NOMO-1 (cell line): ENCODE measurements around the gene ABCA4.

Source experiments
- DNase-seq, 2 experiments: peaks; one replicate each; lab custom pipeline; 2025; ENCODE audit not compliant: unreplicated experiment in 2 of 2; lab: John Stamatoyannopoulos, UW

Gene ABCA4

DNA sequence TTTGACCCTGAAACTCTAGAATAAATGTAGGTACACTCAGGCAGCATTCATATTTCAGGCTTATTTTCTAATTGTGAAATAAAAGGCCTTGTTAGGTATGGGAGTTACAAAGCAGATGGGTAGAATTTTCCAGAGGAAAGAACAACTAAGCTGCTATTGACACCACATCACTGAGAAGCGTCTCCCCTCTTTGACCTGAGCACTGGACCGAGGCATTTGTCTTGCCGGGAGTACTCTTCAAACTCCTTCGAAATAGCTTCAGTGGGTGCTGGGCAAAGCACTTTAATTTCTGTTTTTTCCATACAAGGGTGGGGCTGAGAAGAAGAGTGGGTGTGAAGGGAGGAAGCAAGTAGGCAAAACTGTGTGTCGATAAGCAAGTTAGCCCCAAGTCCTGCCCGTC, 36.4 kb downstream of the ABCA4 start:
- no peak for DNase-seq

DNA sequence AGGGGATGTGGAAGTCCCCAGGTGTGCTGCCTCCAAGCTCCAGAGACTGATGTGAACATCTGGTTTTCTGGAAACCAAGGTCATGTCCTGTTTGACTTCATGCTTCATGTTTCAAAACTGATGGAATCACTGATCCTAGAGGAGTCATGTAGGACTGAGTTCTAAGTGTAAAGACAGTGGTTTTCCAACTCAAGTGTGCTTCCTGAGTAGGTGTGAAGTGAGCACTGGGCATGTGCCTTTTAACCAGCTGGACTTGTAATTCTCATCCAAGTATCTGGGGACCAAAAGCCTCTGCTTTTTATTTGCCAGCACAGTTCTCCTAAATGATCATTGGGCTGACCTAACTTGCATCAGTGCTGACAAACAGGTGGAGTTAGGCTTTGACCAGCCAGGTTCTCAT, 36.9 kb downstream of the ABCA4 start:
- DNase-seq, result no peak

DNA sequence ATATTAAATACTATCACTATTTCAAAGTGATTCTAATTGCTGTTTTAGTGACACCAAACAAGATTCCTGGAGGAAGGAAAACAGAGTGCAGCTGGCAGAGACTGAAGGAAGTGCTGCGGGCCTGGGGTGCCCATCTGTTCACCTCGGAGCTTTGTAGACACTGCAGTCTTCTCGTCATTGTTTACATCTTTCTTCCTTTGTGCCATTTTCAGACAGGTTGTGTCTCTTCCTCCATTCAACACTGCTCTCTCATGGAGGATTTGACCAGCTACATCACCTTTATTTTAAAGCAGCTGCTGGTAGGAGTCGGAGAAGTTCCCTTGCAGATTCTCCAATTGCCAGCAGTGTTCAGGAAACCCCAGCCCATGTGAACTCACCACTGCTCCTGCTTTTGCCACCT, 37.3 kb downstream of the ABCA4 start:
- DNase-seq, result no peak

DNA sequence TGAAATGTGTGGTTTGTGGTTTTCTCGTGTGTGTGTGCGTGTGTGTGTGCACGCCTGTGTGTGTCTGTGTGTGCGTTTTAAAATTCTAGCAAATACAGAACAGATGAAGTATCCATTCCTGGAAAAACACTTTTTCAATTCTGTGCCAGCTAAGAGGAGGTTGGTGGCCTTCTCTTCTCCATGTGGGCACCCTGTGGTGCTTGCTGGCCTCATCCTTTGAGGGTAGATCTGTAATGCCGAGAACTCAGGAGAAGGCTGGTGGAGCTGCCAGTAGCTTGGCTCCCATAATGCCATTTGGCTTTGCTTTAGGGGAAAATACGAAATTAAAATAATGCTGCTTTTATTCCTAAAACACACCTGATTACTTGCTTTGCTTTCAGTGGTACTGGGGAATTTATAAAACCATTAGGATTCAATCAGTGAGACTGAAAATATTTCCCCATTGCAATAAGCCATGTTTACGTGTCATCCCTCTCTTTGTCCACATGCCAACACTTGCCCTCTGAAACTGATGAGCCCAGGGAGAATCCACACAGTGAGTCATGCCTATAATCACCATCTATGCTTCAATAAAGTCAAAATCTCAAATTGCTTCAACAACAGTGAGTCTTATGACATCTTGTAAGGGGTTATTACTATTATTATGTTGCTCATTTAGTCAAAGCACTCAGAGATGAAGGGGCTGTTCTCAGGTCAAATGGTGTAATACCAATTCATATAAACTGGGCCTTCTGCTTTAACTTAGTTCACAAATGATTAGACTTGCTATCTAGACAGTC, 39.2 kb downstream of the ABCA4 start:
- no peak for DNase-seq

DNA sequence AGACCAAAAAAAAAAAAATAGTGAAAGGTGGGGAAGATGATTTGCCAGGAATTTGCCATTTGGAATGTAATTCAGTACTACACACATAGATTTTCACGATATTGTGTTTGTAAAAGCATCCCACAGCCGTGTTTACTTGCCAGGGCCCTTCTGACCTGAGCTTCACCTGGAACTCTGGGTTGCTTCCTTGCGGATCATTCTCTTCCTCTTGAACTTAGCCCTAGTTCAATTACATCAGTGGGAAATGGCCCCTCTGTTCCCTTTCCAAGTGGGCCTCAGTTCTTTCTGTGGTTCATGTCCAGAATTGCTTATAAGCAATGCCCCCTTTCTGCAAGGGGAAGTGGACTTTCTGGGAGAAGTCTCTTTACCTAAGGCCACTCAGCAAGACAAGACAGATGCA, 41.0 kb downstream of the ABCA4 start:
- DNase-seq, result no peak

DNA sequence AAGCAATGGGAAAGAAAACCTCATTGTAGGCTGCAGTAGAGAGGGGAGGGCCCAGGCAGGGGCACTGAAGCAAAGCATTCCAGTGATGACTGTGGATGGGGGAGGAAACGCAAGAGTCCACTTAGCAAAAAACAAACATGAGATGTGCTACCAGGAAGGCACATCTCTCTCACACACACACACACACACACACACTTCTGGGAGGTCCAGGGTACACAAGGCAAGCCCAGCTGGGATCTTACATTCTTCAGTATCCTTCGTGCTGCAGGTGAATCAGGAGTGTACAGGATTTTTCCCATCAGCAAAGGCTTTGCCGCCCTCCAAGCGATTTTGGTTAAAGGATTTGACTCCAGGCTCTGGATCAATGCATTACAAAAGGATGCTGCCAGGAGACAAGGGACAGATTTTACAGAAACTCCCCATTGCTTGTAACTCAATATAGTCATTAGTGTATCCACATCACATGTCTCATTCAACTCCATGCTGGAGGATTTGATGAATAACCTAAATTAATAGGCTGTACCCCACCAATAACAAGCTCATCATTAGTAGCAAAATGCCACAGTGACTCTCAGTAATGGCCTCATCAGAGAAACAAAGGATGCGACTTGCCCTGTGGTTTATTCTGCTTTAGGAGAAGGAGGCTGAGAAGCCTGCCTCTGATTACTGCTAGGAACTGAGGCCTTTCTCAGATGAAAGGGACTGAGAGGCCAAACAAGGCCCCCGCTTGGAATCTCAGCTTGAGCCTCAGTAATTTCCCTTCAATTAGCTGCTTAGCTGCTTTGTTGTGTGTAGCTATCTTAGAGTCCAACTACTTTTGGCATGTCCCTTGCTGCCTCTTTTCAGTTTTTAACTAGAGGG, 41.6 kb downstream of the ABCA4 start:
- DNase-seq, result no peak

DNA sequence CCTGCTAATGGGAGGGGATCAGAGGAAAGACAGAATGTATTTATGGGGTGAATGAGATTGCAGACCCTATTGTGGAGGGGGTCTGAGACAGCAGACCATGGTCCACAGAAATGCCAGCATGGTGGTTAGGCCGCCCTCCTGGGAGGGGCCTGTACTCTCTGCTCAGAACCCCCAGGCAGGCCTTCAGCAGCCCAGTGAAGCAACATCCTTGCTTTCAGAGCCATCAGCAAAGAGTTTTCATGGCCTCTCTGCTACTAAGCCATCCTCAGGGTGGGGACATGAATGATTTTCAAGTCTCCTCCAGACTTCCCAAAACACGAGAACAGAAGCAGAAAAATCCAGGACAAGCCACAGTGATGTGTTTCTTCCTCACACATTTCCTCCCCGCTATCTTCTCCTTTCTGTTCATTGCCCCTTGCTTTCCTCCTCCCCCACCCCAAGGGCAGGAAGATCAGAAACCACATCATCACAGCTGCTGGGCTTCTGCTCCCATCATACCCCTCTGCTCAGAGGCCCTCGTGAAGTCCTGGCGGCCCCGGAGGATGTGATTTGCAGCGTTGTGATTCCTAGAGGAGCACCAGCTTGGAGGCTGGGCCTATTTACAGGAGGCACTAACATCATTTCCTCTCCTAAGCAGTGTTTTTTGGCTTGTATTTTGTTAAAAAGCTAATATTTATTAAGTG, 48.0 kb downstream of the ABCA4 start:
- no peak for DNase-seq

DNA sequence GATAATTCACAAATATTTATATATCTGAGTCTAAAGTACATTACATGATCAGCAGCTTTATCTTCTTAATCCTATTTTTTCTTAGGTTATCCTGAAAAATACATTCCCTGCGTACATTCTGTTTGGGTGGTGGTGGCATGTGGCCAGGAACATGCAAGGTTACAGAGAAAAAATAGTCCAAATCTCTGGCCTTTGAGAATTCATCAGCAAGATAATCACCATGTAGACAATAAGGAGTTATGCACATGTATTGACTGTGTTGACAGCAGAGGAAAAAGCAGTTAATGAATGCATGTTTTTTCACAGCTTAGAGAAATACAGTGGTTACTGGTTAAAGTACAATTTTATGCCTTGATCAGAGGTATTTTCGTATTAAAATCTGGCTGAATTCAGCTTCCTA, 49.0 kb downstream of the ABCA4 start:
- DNase-seq, result no peak

DNA sequence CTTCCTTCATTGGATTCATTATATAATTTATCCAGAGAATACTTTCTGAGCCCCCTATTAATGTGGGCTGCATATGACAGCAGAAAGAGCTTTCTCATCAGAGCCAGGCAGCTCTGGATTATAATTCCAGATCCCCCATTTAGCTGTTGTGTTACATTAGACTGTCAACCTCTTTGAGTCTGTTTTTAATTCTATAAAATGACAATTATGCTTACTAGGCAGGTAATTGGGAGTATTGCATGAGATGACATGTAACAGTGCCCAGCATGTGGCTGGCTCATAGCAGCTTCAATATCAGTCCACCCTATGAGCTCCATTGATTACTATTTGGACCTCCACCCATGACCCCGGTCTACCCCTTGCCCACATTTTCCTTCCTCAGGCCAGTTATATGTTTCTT, 49.6 kb downstream of the ABCA4 start:
- DNase-seq, result no peak

DNA sequence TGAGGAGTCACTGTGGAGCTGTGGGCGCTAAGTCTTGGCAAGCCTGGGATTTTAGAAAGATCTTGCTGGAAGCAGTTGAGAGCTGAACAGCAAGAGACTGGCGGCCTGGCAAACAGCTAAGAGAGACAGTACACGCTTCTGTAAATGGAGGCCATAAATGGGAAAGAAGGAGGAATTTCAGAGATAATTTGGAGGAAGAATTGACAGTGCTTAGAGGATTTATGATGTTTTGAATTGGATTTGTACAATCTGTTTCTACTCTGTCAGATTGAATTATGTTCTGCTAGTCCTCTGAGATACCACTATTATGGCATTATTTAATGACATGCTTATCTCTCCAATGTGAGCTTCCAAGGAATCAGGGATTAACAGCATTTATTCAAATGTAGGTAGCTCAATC, 50.1 kb downstream of the ABCA4 start:
- DNase-seq, result no peak

DNA sequence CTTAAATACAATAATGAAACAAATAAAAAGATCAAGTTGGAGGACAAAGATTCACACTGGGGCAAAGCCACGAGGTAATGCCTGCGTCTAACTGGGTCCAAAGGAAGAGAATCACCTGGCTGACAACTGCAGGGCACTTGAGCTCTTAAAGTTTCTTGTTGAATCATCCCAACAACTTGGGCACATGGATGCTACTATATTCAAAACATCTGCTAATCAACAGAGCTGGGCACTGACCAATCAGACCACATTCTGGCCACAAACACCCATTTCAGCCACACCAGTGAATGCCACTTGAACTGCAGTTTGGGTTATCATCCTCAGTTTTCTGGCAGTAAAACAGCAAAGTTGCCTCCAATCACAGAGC, 51.0 kb downstream of the ABCA4 start:
- no peak for DNase-seq

DNA sequence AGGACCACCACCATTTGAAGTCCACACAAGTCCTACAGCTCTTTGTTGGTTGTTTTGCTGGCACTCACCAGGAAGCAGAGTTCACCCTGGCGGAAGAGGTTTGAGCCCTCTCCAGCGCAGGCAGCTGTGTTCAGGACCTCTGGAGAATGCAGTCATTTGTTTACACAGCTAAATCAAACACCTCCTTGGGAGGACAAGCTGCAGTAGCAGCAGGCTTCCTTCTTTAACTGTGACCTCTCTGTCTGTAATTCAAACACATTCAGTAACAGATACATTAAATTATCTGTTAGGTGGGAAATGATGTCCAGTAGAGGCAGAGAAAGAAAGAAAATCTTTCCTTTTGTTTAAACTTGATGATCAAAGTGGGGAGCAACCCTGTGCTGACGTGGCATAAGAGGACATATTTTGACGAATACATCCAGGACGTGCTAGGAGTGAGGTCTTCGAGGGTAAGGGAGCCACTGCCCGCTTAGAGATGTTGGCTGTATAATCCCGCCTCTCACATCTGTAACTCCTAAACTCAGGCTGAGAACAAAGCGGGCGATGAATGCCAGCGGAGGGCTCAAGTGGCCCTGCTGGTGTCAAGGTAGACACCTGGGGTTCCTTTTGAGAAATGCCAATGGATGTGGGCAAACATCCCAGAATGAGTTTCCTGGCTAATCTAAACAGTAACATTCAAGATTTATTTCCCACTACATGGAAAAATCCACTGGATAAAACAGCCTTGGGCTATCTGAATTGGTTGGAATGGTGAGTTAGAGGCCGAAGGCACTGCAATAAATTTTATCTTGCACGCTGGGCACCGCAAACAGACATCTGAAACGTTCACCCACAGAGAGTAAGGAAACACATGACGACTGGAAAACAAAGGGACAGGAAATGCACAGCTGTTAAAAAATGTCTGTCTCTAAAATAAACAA, 51.7 kb downstream of the ABCA4 start:
- DNase-seq, result no peak

DNA sequence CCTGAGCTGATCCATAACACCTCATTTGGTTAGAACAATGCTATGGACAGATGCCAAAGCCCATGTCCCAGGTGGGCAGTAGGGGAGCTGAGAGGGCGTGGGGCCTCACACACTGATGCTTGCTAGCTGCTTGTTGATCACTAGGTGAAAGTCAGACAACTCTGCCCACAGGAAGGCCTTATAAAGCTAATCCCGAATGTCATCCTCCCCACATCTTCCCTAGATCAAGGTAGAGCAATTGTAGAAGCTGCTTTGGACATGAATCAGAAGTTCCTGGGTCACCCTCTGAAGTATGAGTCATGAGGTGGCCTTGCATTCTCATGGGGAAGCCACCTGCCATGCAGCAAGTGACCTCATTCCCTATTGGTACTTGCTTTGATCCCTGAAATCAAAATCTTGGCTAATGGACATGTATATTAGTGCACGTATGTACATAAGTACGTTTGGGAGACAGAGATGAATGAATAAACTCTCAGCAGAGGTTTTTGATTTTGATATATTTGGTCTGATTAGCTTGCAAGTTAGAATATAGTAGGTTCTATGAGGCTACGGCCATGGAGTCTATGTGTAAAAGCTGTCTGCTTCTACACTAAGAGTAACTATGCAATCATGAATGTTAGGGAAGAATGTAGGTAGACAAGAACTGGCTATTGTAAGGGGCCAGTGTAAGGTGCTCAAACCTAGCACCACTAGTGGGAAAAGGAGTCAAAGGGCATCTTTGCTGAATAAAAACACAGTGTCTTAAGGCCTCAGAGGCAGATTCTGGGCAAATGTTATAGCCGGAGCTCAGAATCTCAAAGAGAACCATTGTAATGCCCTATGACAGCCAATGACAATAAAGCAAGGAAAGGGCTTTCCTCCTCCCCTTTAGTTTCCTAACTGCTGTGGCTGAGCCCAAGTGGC, 52.6 kb downstream of the ABCA4 start:
- DNase-seq, result no peak

DNA sequence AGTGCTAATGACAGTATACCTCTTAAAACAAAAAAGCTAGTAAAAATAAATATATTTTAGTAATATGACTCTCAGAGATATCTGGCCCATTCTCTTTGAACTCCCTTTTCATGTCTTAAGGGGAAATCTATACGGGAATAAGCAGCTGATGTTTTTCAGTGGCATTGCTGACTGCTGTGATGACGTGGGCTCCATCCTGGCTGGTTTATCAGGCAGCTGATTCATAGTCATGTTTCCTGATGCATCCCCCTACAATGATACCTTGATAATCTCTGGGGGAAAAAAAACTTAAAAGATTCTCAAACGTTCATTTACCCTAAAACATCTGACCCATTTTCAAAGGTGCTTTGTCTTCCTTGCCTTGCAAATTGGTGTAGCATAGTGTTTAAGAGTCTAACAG, 53.8 kb downstream of the ABCA4 start:
- no peak for DNase-seq

DNA sequence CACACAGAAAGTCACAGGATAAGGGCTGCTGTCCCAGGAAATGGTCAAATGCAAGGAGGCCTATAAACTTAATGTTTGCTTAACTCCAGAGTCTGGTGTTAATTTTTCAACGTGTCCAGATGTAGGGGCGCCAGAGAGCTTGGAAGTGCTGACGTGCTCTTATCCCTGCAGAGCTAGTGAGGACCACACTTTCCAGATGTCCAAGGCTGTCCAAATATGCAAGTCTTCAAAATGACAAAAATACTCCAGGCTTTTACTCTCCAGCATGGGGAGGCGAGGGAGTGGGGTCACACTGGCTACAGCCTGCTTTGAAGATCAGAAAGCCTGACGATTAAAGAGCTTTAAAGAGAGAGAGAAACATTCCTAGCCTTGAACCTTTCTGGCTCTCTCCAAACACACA, 57.6 kb downstream of the ABCA4 start:
- no peak for DNase-seq

DNA sequence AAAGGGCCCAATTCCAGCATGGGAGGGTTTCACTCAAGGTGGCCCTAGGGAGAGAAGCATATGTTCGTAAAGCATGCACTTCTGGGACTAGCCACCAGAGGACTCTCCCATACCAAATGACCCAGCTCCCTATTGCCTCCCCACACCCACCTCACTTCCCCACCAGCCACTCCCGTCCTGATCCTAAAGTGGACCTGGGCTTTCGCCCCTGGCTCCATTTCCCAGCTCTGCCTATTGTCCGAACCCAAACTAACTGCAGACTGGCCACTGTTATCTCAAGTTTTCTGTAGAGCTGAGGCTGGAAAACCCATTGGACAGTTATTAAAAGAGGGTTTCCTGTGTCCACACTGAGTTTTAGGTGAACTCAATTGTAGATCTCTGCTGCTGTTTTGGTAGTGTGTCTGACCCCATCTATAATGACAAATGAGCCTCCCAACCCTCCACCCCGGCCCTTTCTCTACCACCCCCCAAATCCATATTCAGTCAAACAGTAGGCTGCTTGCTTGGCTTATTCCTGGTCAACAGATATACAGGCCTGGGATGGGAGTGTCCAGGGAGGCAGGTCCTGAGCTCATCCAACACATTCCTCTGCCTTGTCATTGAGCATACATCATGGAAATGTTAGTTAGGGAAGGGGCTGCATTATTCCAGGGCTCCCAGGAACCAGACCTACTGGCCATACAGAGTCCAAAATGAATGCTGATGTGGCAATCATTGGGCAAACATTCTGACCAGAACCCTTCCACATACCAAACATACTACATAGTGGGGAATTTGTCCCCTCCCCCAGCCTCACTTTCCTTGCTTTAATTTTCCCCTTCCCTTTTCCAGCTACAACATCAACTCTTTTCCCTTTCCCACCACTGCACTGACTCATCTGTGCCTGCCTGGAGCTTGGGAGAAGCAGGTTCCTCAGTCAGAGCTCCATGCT, 59.2 kb downstream of the ABCA4 start:
- peak in 1 of 2 experiments; percentile 50 for DNase-seq

DNA sequence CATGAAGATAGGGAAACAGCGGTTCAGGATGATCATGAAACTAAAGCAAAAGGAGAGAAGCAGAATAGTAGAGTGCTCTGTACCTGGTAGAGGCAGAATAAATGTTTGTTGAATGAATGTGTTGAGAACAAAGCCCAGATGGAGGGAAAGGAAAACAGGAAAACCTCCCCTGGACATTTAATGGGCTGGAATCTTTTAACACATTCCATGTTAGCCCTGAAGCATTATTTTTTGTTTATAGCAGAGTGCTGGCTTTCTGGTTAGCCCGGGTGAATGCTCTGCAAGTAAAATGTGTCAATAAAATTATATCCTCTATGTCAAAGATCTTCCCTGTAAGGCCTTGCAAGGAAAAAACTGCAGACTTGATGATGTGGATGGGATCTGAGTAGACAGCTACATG, 60.2 kb downstream of the ABCA4 start:
- no peak for DNase-seq

DNA sequence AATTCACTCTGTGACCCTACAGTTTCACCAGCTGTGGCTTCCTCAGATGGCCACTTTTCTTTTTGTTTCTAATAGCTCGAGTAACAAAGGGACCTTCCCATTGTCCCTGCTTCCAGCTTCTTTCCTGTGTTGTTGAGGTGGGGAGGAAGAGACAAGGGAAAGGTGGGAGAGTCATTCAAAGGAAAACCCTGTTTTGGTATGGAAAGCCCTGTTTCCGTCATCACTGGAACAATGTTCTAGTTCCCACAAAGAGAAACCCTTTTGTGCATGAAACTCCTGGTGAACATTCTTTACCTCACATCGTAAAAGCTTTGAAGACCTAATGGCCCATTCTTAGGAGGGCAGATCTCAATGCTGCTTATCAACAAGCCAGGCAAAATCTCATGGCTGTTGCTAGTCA, 62.2 kb downstream of the ABCA4 start:
- DNase-seq, result no peak

DNA sequence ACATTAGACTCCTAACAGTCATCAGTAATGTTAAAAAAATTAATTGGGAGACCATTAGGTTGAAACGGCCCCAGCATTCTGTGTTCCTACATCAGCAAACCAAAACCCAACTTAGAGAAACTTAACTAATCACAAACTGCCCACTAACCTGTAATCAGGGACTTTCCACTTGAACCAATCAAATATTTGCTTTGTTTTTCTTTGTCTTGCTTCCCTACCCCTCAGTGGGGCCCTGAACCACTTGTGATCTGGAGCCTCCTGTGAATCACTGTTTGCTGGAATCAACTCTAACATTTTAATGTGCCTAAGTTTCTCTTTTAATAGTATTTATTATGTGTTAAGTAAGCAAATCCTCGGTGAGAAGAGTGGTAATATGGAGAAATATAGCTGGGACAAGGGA, 64.0 kb downstream of the ABCA4 start:
- no peak for DNase-seq
